GM18498 (cell line): ENCODE measurements around the gene CHL1.
A peak's percentile ranks its signal among the peaks of the same experiment; 100 is the strongest.

ENCODE experiments used
- ATAC-seq: cut with Tn5 transposase; IDR thresholded peaks from one replicate; pipeline ENCODE4 v1.9.1; 2021; ENCODE audit warnings: mild to moderate bottlenecking, moderate library complexity; ENCODE audit not compliant: unreplicated experiment

Gene CHL1

GRCh38 chr3:212432-212831 is 15.9 kb downstream of the CHL1 start:
- ATAC-seq: peak; percentile 81

GRCh38 chr3:217099-217813 is 20.7 kb downstream of the CHL1 start:
- ATAC-seq: no peak

DNA sequence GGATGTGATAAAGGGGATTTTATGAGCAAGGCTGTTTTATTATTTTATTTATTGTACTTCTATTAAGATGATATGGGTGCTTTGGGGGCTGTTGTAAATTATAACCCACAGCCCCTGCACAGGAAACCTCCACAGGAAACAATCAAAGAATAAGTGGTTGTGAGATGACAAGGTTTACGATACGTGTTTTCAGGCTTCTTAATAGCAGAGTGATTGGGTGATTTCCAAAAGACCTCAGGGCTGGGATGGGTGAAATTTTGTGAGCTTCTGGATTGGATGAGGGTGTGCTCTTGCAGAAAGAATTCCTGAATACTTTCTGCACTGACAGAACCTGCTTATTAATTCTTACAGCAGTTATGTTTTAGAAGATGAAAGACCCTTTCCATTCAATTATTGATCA is 21.4 kb downstream of the CHL1 start:
- no peak for ATAC-seq

- no peak for ATAC-seq
Measured at GRCh38 chr3:228442-229182, 32.0 kb downstream of the CHL1 start.

GRCh38 chr3:229183-229661 is 32.7 kb downstream of the CHL1 start:
- no peak for ATAC-seq

GRCh38 chr3:236881-237280 is 40.3 kb downstream of the CHL1 start:
- no peak for ATAC-seq

- no peak for ATAC-seq
Measured at GRCh38 chr3:242602-243355, 46.2 kb downstream of the CHL1 start.

GRCh38 chr3:243356-243725 is 46.8 kb downstream of the CHL1 start:
- no peak for ATAC-seq

- no peak for ATAC-seq
Measured at GRCh38 chr3:244041-244440, 47.5 kb downstream of the CHL1 start.

- ATAC-seq: no peak
Measured at GRCh38 chr3:247916-248315, 51.4 kb downstream of the CHL1 start.

GRCh38 chr3:248864-249520 is 52.4 kb downstream of the CHL1 start:
- no peak for ATAC-seq

DNA sequence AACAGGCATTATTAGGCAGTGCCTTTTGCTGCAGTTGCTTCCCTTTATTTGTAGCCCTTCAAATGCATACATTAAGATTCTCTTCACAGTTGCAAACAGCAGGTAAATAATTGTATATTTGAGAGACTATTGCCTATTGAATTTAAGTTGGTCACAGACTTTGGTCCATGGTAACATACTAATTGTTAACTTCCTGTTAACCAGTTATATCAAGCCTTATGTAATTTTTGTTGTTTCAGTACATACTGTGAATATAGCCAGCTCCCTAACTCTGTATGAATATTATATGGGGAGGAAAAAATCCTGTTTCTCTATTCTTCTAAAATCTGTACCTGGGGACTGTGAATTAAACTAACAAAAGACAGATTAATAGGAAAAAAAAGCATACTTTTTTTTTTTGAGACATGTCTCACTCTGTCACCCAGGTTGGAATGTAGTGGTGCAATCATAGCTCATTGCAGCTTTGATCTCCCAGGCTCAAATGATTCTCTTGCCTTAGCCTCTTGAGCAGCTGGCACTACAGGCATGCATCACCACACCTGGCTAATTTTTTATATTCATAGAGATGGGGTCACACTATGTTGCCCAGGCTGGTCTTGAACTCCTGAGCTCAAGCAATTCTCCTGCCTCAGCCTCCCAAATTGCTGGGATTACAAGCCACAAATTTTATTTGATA is 53.2 kb downstream of the CHL1 start:
- ATAC-seq: no peak

DNA sequence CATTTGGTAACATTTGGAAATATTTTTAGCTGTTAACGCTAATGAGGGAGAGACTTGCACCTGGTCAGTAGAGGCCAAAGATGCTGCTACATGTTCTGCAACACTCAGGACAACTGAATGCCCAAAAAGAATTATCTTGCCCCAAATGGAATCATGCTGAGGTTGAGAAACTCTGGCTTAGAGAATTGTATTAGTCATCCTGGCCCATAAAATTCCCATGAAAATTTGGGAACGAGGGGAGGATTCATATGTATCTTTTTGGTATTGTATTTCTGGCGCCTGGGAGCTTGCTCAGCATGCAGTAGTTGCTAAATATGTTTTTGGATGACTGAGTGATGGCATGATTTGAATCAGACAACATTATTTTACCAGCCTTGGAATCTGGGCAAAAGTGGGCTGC is 59.9 kb downstream of the CHL1 start:
- ATAC-seq: no peak

- ATAC-seq: no peak
Measured at GRCh38 chr3:257826-258225, 61.3 kb downstream of the CHL1 start.

DNA sequence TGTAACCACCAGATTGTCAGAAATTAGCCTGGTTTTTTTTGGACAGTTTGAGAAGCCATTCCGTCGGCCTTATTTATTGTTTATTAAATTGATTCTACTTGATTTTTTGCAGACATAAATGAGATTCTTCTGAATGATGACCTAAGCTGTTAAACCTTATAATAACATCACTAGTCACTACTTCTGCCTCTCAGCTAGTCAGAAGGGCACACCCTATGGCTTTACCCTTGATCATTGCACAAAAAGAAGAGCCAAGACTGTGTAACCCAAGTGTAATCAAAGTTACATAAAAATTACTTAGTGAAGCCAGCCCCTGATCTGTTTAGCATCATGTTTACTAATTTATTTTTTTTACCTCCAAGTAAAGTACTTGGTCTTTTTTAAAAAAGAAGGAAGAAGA is 64.3 kb downstream of the CHL1 start:
- ATAC-seq: no peak

- no peak for ATAC-seq
Measured at GRCh38 chr3:263393-263792, 66.8 kb downstream of the CHL1 start.

DNA sequence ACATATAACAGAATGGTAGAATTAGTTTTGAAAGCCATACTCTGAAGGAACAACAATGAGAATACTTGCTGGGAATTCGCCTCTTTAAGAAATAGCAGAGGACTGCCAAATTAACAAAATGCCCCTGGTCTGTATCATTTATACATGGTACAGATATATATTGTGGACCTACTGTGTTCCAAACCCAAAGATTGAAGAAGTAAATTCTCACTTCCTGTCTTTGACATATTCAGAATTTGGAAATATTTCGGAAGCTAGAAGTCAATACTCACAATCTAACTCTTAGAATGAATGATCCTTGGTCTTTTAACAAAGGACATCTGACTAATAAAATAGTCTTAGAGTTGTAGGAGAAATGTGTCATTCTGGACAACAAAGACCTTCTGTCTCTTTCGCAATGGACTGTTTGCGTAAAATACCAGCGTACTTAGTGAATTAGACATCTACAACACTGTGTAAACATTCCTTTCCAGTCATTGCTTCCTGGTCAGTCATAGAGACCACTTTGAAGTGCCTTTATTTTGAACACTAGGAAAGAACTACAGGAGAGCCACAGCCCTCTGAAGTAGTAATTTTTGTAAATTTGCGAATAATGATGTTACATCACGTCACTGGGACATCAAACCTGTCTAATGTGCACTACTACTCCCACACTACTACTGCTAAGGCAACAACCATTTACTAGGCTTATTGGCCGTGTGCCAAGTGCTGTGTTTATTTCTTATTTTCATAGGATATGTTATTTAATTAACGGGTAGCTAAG is 68.0 kb downstream of the CHL1 start:
- no peak for ATAC-seq

DNA sequence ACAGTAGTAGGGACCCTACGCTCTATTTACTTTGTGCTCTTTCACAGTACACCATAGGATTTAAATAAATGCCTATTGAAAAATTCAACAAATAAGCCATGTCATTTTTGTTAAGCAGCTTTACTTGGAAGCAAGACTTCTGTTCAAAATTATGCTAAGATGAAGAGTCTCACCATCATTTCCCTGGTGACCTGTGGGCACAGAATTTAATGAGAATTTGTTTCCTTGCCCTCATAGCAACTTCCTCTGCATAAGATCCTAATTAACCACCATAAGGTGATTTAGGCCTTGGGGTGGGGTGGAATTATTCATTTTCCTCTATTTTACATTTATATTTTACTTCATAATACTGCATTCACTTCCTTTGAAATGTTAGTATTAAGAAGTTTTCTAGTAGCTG is 70.5 kb downstream of the CHL1 start:
- no peak for ATAC-seq

GRCh38 chr3:270688-271087 is 74.1 kb downstream of the CHL1 start:
- ATAC-seq: no peak

DNA sequence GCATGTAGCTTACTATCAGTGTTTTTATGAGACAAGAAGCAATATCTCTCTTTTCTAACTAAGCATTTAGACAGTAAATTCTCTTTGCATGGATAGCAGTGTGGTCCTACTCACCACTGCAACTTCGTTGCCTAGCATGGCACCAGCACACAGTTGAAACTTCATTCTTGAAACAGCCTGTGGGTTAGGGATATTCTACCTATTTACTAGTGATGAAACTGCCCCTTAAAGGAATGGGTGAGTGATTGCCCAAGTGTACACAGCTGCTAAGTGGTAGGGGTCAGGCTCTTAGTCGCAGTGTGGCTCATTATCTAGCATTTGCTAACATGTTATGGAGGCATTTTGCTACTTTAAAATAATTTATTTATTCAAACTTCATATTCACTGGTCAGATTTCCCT is 78.4 kb downstream of the CHL1 start:
- no peak for ATAC-seq
